ENCODE measurements around the gene GPHN. TPM values are rescaled to one million over a fixed set of nuclear protein-coding genes. Genes with fewer than 3 reads are reported as not detected.

Gene GPHN
- total RNA-seq, 1 donor from 2014 or later, result 9.4 TPM

DNA sequence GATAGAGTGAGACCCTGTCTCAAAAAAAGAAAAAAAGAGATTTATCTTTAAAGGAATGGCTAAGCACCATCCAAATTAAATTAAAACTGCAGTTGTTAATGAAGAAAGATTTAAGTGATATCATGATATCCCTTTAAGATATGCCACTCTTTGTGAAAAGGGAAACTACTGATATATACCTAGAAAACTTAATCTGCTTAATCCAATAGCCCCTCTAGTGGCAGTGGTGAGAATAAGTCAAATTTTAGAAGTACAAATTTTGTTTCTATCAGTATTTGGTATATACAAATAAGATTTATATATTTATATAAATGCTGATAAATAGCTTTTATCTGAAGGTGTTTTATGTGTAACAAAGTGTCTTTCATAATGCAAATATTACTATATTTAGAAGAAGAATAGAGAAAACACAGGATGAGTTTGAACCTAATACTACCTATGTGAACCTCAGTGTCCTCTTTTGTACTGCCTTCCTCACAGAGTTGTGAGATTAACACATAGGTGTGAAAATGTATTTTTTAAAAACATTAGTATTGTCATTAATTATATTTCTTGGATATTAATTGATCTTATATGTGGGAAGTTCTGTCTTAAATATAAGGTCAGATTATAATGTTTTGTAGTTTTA lies 629.9 kb downstream of the GPHN start:
- Histone ChIP-seq H3K4me1 (ENCODE audit: control insufficient read depth in 3 of 3, insufficient read depth in 3 of 3, low read length in 3 of 3) (no peaks in the 10 kb centered on the region), H3K4me3 (ENCODE audit: low read length in 3 of 3) (no peak overlapping the region), H3K9ac (ENCODE audit: low read depth in 1 of 3, low read length in 3 of 3) (no peak overlapping the region), H3K27ac (ENCODE audit: low read depth, low read length) (no peak overlapping the region), H3K9me3 (ENCODE audit: control insufficient read depth in 3 of 3, low read length in 3 of 3) (no peaks in the 10 kb centered on the region), H3K27me3 (ENCODE audit: control insufficient read depth in 3 of 3, insufficient read depth in 3 of 3, low read length in 3 of 3) (no peaks in the 10 kb centered on the region), H3K36me3 (ENCODE audit: control insufficient read depth in 3 of 3, insufficient read depth in 3 of 3, low read length in 3 of 3) (no peaks in the 10 kb centered on the region)

DNA sequence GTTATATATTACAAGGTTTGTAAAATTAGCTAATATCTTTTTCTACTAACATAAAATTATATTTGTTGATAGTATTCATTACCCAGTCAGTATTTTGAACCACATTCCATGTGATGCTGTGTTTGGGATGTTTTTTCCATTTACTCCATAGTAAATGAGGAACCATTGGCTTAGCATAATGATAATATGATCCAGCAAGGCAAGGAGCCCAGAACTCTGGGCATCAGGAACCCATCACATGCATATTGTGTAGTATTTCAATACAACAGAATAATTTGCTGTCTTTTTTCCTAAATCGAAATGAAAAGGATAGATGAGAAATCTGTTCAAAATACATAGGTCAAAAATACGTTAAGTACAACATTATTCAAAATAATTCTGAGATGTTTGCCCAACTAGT lies 632.6 kb downstream of the GPHN start:
- H3K36me3 ChIP-seq (ENCODE audit: control insufficient read depth in 3 of 3, insufficient read depth in 3 of 3, low read length in 3 of 3), result no peaks in the 10 kb centered on the region
- H3K9ac ChIP-seq (ENCODE audit: low read depth in 1 of 3, low read length in 3 of 3), result no peak overlapping the region
- no peaks in the 10 kb centered on the region for H3K27me3 ChIP-seq (ENCODE audit: control insufficient read depth in 3 of 3, insufficient read depth in 3 of 3, low read length in 3 of 3)
- H3K4me1 ChIP-seq (ENCODE audit: control insufficient read depth in 3 of 3, insufficient read depth in 3 of 3, low read length in 3 of 3), result no peaks in the 10 kb centered on the region
- no peaks in the 10 kb centered on the region for H3K9me3 ChIP-seq (ENCODE audit: control insufficient read depth in 3 of 3, low read length in 3 of 3)
- H3K4me3 ChIP-seq (ENCODE audit: low read length in 3 of 3), result no peak overlapping the region
- no peak overlapping the region for H3K27ac ChIP-seq (ENCODE audit: low read depth, low read length)

DNA sequence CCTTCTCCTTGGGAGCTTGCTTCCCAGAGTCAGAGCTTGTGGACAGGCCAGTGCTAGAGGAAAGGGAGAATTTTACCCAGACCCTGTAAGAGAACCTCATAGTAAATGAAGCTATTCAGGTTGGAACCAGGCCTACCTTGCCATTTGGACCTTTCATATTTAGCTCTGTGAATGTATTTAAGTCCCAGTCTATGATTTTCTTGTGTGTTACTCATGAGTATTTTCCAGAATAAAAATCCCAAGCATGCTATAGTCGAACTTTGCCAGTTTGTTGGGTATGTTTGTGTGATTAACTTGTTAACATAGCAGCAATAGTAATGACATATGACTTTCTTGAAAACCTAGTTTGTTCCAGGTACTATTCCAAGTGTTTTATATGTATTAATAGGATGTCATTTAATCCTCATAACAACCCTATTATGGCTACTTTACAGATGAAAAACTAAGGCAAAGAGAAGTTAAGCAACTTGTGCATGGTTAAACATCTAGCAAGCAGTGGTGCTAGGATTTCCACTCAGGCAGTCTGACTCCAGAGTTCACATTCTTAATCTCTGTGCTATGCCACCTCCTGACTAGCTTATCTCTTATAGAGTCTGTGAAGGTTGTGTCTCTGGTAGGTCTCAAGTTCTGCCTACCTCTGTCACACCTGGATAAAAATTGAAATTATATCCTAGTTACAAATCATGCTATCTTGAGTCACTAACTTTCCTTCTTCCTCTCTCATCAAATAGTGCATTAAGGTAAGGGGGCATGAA lies 633.4 kb downstream of the GPHN start:
- H3K4me1 ChIP-seq (ENCODE audit: control insufficient read depth in 3 of 3, insufficient read depth in 3 of 3, low read length in 3 of 3), result no peaks in the 10 kb centered on the region
- no peak overlapping the region for H3K27ac ChIP-seq (ENCODE audit: low read depth, low read length)
- no peaks in the 10 kb centered on the region for H3K36me3 ChIP-seq (ENCODE audit: control insufficient read depth in 3 of 3, insufficient read depth in 3 of 3, low read length in 3 of 3)
- no peaks in the 10 kb centered on the region for H3K9me3 ChIP-seq (ENCODE audit: control insufficient read depth in 3 of 3, low read length in 3 of 3)
- no peak overlapping the region for H3K9ac ChIP-seq (ENCODE audit: low read depth in 1 of 3, low read length in 3 of 3)
- H3K27me3 ChIP-seq (ENCODE audit: control insufficient read depth in 3 of 3, insufficient read depth in 3 of 3, low read length in 3 of 3), result no peaks in the 10 kb centered on the region
- no peak overlapping the region for H3K4me3 ChIP-seq (ENCODE audit: low read length in 3 of 3)

DNA sequence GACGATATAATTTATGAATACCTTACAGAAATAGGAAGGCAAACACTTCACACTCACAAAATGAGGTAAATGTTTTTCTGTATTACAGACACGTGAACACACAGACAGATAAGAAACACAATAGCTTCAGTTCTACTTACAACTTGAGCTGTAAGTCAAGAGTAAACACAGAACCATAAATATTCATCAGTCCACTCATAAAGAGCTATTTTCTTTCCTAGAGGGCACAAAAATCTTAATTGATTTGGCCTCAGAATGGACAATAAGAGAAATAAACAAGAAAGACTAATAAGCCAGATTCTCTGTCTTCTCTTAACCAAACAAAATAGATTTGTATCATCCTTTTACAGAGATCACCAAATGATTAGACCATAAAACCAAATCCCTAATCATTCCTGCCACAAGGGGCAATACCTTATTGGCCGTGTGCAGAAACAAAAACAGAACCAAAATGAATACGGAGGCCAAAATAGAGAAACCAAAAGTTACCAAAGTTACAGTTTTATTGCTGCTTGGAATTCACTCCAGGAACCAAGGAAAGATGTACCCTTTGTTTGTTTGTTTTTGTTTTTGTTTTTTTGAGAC lies 643.2 kb downstream of the GPHN start:
- H3K4me1 ChIP-seq (ENCODE audit: control insufficient read depth in 3 of 3, insufficient read depth in 3 of 3, low read length in 3 of 3), result no peaks in the 10 kb centered on the region
- H3K9ac ChIP-seq (ENCODE audit: low read depth in 1 of 3, low read length in 3 of 3), result no peak overlapping the region
- no peak overlapping the region for H3K27ac ChIP-seq (ENCODE audit: low read depth, low read length)
- no peaks in the 10 kb centered on the region for H3K27me3 ChIP-seq (ENCODE audit: control insufficient read depth in 3 of 3, insufficient read depth in 3 of 3, low read length in 3 of 3)
- H3K9me3 ChIP-seq (ENCODE audit: control insufficient read depth in 3 of 3, low read length in 3 of 3), result no peaks in the 10 kb centered on the region
- no peak overlapping the region for H3K4me3 ChIP-seq (ENCODE audit: low read length in 3 of 3)
- no peaks in the 10 kb centered on the region for H3K36me3 ChIP-seq (ENCODE audit: control insufficient read depth in 3 of 3, insufficient read depth in 3 of 3, low read length in 3 of 3)

DNA sequence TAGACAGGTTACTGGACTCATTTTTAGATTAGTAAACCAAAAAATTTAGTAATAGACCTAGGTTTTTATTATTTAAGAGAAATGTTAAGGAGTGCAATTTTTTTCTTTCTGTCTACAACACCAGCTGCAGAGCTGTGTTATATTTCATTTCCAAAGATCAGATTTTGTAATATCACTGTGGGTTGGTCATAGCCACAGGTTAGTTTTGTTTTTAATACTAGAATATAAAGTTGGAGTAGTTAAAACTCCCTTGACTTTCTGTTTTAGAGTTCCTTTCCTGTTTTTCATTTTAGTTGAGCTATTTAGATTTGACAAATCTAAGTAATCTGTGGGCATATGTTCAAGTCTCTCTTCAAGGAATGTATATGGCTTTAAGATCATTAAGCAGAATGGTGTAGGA lies 650.6 kb downstream of the GPHN start:
- Histone ChIP-seq H3K4me3 (ENCODE audit: low read length in 3 of 3) (no peak overlapping the region), H3K4me1 (ENCODE audit: control insufficient read depth in 3 of 3, insufficient read depth in 3 of 3, low read length in 3 of 3) (no peaks in the 10 kb centered on the region), H3K9me3 (ENCODE audit: control insufficient read depth in 3 of 3, low read length in 3 of 3) (no peaks in the 10 kb centered on the region), H3K27ac (ENCODE audit: low read depth, low read length) (no peak overlapping the region), H3K36me3 (ENCODE audit: control insufficient read depth in 3 of 3, insufficient read depth in 3 of 3, low read length in 3 of 3) (no peaks in the 10 kb centered on the region), H3K27me3 (ENCODE audit: control insufficient read depth in 3 of 3, insufficient read depth in 3 of 3, low read length in 3 of 3) (no peaks in the 10 kb centered on the region), H3K9ac (ENCODE audit: low read depth in 1 of 3, low read length in 3 of 3) (no peak overlapping the region)

DNA sequence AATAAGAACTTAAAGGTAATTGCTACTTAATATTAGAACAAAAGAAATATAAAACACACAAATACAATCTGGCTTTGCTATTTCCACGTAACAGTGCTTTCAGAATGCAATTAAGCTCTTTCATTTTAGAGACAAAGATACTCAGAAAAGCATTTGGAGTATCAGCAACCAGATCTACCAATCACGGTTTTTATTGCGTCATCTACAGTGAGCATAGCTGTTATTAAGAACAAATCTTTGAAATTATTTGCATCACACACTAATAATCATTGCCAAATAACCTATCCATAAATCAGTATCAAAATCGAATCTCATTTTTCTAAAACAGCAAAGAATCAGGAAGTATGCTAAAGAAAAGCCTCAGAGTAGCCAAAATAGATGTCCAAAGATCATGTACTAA lies 654.4 kb downstream of the GPHN start:
- no peaks in the 10 kb centered on the region for H3K27me3 ChIP-seq (ENCODE audit: control insufficient read depth in 3 of 3, insufficient read depth in 3 of 3, low read length in 3 of 3)
- no peaks in the 10 kb centered on the region for H3K9me3 ChIP-seq (ENCODE audit: control insufficient read depth in 3 of 3, low read length in 3 of 3)
- H3K27ac ChIP-seq (ENCODE audit: low read depth, low read length), result no peak overlapping the region
- H3K4me1 ChIP-seq (ENCODE audit: control insufficient read depth in 3 of 3, insufficient read depth in 3 of 3, low read length in 3 of 3), result no peaks in the 10 kb centered on the region
- no peaks in the 10 kb centered on the region for H3K36me3 ChIP-seq (ENCODE audit: control insufficient read depth in 3 of 3, insufficient read depth in 3 of 3, low read length in 3 of 3)
- H3K4me3 ChIP-seq (ENCODE audit: low read length in 3 of 3), result no peak overlapping the region
- no peak overlapping the region for H3K9ac ChIP-seq (ENCODE audit: low read depth in 1 of 3, low read length in 3 of 3)

DNA sequence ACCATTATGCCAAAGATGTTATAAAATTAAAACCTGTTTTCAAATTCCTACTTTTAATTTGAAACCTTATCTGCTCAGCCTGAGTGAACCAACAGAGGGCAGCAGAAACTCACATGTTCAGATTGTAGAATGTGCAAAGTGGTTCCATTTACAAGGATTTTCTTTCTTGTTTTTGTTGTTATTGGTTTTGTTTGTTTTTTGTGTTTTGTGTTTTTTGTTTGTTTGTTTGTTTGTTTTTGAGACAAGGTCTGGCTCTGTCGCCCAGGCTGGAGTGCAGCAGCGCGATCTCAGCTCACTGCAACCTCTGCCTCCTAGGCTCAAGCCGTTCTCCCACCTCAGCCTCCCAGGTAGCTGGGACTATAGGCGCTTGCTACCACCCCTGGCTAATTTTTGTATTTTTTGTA lies 658.5 kb downstream of the GPHN start:
- Histone ChIP-seq H3K27ac (ENCODE audit: low read depth, low read length) (no peak overlapping the region), H3K9ac (ENCODE audit: low read depth in 1 of 3, low read length in 3 of 3) (no peak overlapping the region), H3K27me3 (ENCODE audit: control insufficient read depth in 3 of 3, insufficient read depth in 3 of 3, low read length in 3 of 3) (no peaks in the 10 kb centered on the region), H3K4me3 (ENCODE audit: low read length in 3 of 3) (no peak overlapping the region), H3K4me1 (ENCODE audit: control insufficient read depth in 3 of 3, insufficient read depth in 3 of 3, low read length in 3 of 3) (no peaks in the 10 kb centered on the region), H3K36me3 (ENCODE audit: control insufficient read depth in 3 of 3, insufficient read depth in 3 of 3, low read length in 3 of 3) (peaks cover 0 to 5% (median 2%) of the 10 kb centered on the region in 3 donors), H3K9me3 (ENCODE audit: control insufficient read depth in 3 of 3, low read length in 3 of 3) (no peaks in the 10 kb centered on the region)

DNA sequence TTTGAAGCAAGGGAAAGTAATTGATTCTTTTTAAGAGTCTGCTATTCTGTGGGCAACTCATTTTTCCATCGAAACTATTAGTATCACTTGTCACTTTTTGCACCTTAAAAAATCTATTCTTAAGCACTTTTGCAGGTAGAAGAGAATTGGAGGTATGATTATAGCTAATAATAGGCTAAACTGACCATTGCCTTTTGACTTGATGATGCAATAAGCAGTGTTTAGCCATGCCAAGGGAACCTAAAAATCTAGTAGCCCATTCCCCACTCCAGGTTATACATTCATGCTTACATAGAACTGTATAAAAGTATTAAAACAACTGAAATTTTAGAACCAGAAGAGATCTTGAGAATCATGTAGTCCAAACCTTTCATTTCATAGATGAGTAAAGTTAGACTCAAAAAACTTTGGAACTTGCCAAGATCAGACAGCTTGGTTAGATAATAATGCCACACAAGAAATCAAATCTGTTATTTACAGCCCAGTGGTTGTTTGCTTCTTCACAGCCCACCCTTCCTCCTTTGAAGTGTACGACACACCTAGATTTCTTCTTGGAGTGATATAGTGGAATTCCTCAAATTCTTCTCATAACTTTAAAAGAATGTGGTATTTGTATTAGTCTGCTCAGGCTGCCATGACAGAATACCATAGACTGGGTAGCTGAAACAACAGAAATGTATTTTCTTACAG lies 659.6 kb downstream of the GPHN start:
- no peak overlapping the region for H3K27ac ChIP-seq (ENCODE audit: low read depth, low read length)

DNA sequence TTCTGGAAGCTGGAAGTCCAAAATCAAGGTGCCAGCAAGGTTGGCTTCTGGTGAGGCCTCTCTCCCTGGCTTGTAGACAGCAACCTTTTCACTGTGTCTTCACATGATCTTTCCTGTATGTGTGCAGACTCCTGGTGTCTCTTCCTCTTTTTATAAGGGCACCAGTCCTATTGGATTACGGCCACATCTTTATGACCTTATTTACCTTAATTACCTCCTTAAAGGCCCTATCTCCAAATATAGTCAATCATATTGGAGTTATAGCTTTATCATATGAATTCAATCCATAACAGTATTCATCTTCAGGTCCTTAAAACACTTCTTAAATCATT lies 660.1 kb downstream of the GPHN start:
- no peaks in the 10 kb centered on the region for H3K27me3 ChIP-seq (ENCODE audit: control insufficient read depth in 3 of 3, insufficient read depth in 3 of 3, low read length in 3 of 3)
- peaks cover 5 to 16% (median 15%) of the 10 kb centered on the region in 3 donors for H3K36me3 ChIP-seq (ENCODE audit: control insufficient read depth in 3 of 3, insufficient read depth in 3 of 3, low read length in 3 of 3)
- no peak overlapping the region for H3K9ac ChIP-seq (ENCODE audit: low read depth in 1 of 3, low read length in 3 of 3)
- H3K27ac ChIP-seq (ENCODE audit: low read depth, low read length), result no peak overlapping the region
- no peak overlapping the region for H3K4me3 ChIP-seq (ENCODE audit: low read length in 3 of 3)
- H3K4me1 ChIP-seq (ENCODE audit: control insufficient read depth in 3 of 3, insufficient read depth in 3 of 3, low read length in 3 of 3), result no peaks in the 10 kb centered on the region
- peaks cover 1 to 3% (median 3%) of the 10 kb centered on the region in 3 donors for H3K9me3 ChIP-seq (ENCODE audit: control insufficient read depth in 3 of 3, low read length in 3 of 3)

More for the DNA sequence above, 659.6 kb downstream of the GPHN start:
- H3K36me3 ChIP-seq (ENCODE audit: control insufficient read depth in 3 of 3, insufficient read depth in 3 of 3, low read length in 3 of 3), result peaks cover 5 to 13% (median 13%) of the 10 kb centered on the region in 3 donors
- no peaks in the 10 kb centered on the region for H3K27me3 ChIP-seq (ENCODE audit: control insufficient read depth in 3 of 3, insufficient read depth in 3 of 3, low read length in 3 of 3)
- no peak overlapping the region for H3K4me3 ChIP-seq (ENCODE audit: low read length in 3 of 3)
- peaks cover 0 to 3% (median 0%) of the 10 kb centered on the region in 3 donors for H3K9me3 ChIP-seq (ENCODE audit: control insufficient read depth in 3 of 3, low read length in 3 of 3)
- no peak overlapping the region for H3K9ac ChIP-seq (ENCODE audit: low read depth in 1 of 3, low read length in 3 of 3)
- H3K4me1 ChIP-seq (ENCODE audit: control insufficient read depth in 3 of 3, insufficient read depth in 3 of 3, low read length in 3 of 3), result no peaks in the 10 kb centered on the region

DNA sequence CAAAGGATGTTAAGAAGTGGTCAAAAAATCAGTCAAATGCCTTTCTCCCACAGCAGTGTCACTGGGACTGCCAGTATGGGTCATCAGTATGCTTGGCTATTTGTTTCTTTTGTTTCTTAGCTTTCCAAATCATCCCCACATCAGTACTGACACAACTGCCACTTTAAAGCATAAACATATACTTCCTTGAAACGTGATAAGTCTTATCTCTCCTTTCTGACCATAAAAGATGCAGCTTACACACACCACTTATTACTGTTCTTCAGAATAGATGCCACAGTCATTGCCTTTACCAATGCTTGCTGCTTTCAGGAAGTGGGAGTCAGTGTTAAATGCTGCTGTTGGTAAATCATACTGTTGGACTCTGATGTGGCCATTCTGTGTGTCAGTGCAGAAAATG lies 662.7 kb downstream of the GPHN start:
- H3K27ac ChIP-seq (ENCODE audit: low read depth, low read length), result no peak overlapping the region
- no peak overlapping the region for H3K9ac ChIP-seq (ENCODE audit: low read depth in 1 of 3, low read length in 3 of 3)

More for the DNA sequence above, 662.7 kb downstream of the GPHN start:
- Histone ChIP-seq H3K27me3 (ENCODE audit: control insufficient read depth in 3 of 3, insufficient read depth in 3 of 3, low read length in 3 of 3) (no peaks in the 10 kb centered on the region), H3K4me3 (ENCODE audit: low read length in 3 of 3) (no peak overlapping the region), H3K4me1 (ENCODE audit: control insufficient read depth in 3 of 3, insufficient read depth in 3 of 3, low read length in 3 of 3) (no peaks in the 10 kb centered on the region), H3K9me3 (ENCODE audit: control insufficient read depth in 3 of 3, low read length in 3 of 3) (peaks cover 3 to 6% (median 3%) of the 10 kb centered on the region in 3 donors), H3K36me3 (ENCODE audit: control insufficient read depth in 3 of 3, insufficient read depth in 3 of 3, low read length in 3 of 3) (peaks cover 5 to 16% (median 15%) of the 10 kb centered on the region in 3 donors)
